Natural killer cell (primary cell): ENCODE data around the gene UBE2C. TPM values are rescaled to one million over a fixed set of nuclear protein-coding genes. Genes with fewer than 3 reads are reported as not detected.
A peak's percentile ranks its signal among the peaks of the same experiment; 100 is the strongest.

Experiments used
- ATAC-seq, 3 donors: fragments of 150-1000 bp in 2 of 3; fragments of 200-7000 bp in 1 of 3; cut with Tn5 transposase; 1 replicate in 1 of 3; 2 replicates in 2 of 3; pipeline ENCODE4 v1.10.0; 2021; ENCODE audit warnings: mild to moderate bottlenecking in 2 of 3, moderate library complexity in 2 of 3
- DNase-seq, 2 donors: peaks; one replicate each; pipeline versions ENCODE4 v3.0.0 to v3.0.0-alpha.2; 2013 to 2021; ENCODE audit warnings: mixed read lengths in 1 of 2
- H3K27ac ChIP-seq: one replicate; pipeline ENCODE4 v1.5.1; 2013; ENCODE audit warnings: mild to moderate bottlenecking, low read length
- H3K27me3 ChIP-seq: one replicate; pipeline ENCODE4 v1.6.1; 2013; ENCODE audit warnings: low read length; ENCODE audit not compliant: control insufficient read depth, insufficient read depth
- H3K36me3 ChIP-seq: one replicate; pipeline ENCODE4 v1.6.1; 2013; ENCODE audit warnings: low read length; ENCODE audit not compliant: control insufficient read depth, insufficient read depth
- H3K4me1 ChIP-seq: one replicate; pipeline ENCODE4 v1.6.1; 2013; ENCODE audit warnings: low read length; ENCODE audit not compliant: control insufficient read depth, insufficient read depth
- H3K4me3 ChIP-seq: one replicate; pipeline ENCODE4 v1.5.1; 2013; ENCODE audit warnings: low read length
- H3K9me3 ChIP-seq: one replicate; pipeline ENCODE4 v1.6.1; 2013; ENCODE audit warnings: low read length; ENCODE audit not compliant: control insufficient read depth, insufficient read depth
- H3K27ac Mint-ChIP-seq, 2 donors: one replicate each; pipeline ENCODE4 v1.8.0; 2022; ENCODE audit warnings: mild to moderate bottlenecking in 2 of 2, mixed read lengths in 2 of 2, moderate library complexity in 1 of 2
- H3K27me3 Mint-ChIP-seq, 2 donors: one replicate each; pipeline ENCODE4 v1.8.0; 2022; ENCODE audit warnings: low read depth in 2 of 2, mixed read lengths in 2 of 2
- H3K36me3 Mint-ChIP-seq: one replicate; pipeline ENCODE4 v1.8.0; 2022; ENCODE audit warnings: mixed read lengths
- H3K4me1 Mint-ChIP-seq, 2 donors: one replicate each; pipeline ENCODE4 v1.8.0; 2022; ENCODE audit warnings: mixed read lengths in 2 of 2
- H3K4me3 Mint-ChIP-seq: one replicate; pipeline ENCODE4 v1.8.0; 2022; ENCODE audit warnings: mild to moderate bottlenecking, moderate library complexity, mixed read lengths
- H3K9me3 Mint-ChIP-seq, 2 donors: one replicate each; pipeline ENCODE4 v1.8.0; 2022; ENCODE audit warnings: mixed read lengths in 2 of 2
- CTCF ChIP-seq: fragments of 200-600 bp; IDR thresholded peaks from one replicate; pipeline ENCODE4 v1.8.0; 2022; ENCODE audit warnings: antibody characterized with exemption
- WGBS: methylation state at CpG from one replicate; pipeline ENCODE4 v1.1.7; 2013; ENCODE audit warnings: missing lambda C conversion rate; ENCODE audit not compliant: insufficient coverage; 5-methylcytosine and 5-hydroxymethylcytosine counted together
- intact Hi-C: fragments of 100-400 bp; cut with micrococcal nuclease; formaldehyde crosslinking; loops from one replicate; pipeline ENCODE4 v1.14.2; 2022
- total RNA-seq, 4 donors: library from RNA; stranded (reverse); fragments of 120-200 nt in 1 of 4; gene quantifications; one replicate each; pipeline versions ENCODE4 v1.2.3 to v1.2.4, GENCODE V29; 2013 to 2022

Gene UBE2C
- total RNA-seq, 3 donors from 2014 or later (not counting 1 experiment from before 2014, with no cell fraction given): 0.54 to 3.2 TPM; not detected in 1

- no peaks in the 10 kb centered on the region for H3K36me3 ChIP-seq
- Mint-ChIP-seq H3K27ac (peak overlapping the region in 1 of 2 donors; percentile 53), H3K4me3 (peak overlapping the region; percentile 96), H3K36me3 (no peaks in the 10 kb centered on the region), H3K4me1 (peaks cover 7 to 12% of the 10 kb centered on the region in 2 donors), H3K9me3 (no peaks in the 10 kb centered on the region), H3K27me3 (peaks cover 0 to 5% of the 10 kb centered on the region in 2 donors)
- no peak overlapping the region for H3K27ac ChIP-seq
- ATAC-seq (peak; percentile 61 to 77 (median 72)), DNase-seq (peak; percentile 25 to 60)
- H3K4me1 ChIP-seq: peaks cover 20% of the 10 kb centered on the region
- TF ChIP-seq CTCF: no peak
- WGBS: 11% methylated on average over 71 of the region's 71 CpGs
- H3K9me3 ChIP-seq: no peaks in the 10 kb centered on the region
- no peaks in the 10 kb centered on the region for H3K27me3 ChIP-seq
- peak overlapping the region; percentile 53 for H3K4me3 ChIP-seq
- intact Hi-C loops: no loop called here
Measured at GRCh38 chr20:45833883-45834796, 21.7 kb downstream of the UBE2C start.

- Histone ChIP-seq H3K9me3 (no peaks in the 10 kb centered on the region), H3K27ac (no peak overlapping the region), H3K27me3 (no peaks in the 10 kb centered on the region), H3K4me1 (peaks cover 20% of the 10 kb centered on the region), H3K36me3 (no peaks in the 10 kb centered on the region), H3K4me3 (no peak overlapping the region)
- ATAC-seq (no peak), DNase-seq (no peak)
- no peak for TF ChIP-seq CTCF
- H3K9me3 Mint-ChIP-seq: no peaks in the 10 kb centered on the region
- H3K36me3 Mint-ChIP-seq: no peaks in the 10 kb centered on the region
- H3K4me1 Mint-ChIP-seq: peaks cover 7 to 12% of the 10 kb centered on the region in 2 donors
- 95% methylated on average over 14 of the region's 14 CpGs for WGBS
- peaks cover 0 to 5% of the 10 kb centered on the region in 2 donors for H3K27me3 Mint-ChIP-seq
- H3K4me3 Mint-ChIP-seq: peak overlapping the region; percentile 74
- intact Hi-C loops: no loop called here
- H3K27ac Mint-ChIP-seq: no peak overlapping the region
Measured at GRCh38 chr20:45834797-45835161, 22.3 kb downstream of the UBE2C start.

GRCh38 chr20:45835329-45835765 lies 22.9 kb downstream of the UBE2C start:
- Mint-ChIP-seq H3K27me3 (peaks cover 0 to 3% of the 10 kb centered on the region in 2 donors), H3K27ac (no peak overlapping the region), H3K4me1 (peaks cover 7 to 12% of the 10 kb centered on the region in 2 donors), H3K4me3 (peak overlapping the region; percentile 74), H3K9me3 (no peaks in the 10 kb centered on the region), H3K36me3 (no peaks in the 10 kb centered on the region)
- Histone ChIP-seq H3K4me3 (no peak overlapping the region), H3K27me3 (no peaks in the 10 kb centered on the region), H3K36me3 (no peaks in the 10 kb centered on the region), H3K4me1 (peaks cover 20% of the 10 kb centered on the region), H3K27ac (no peak overlapping the region), H3K9me3 (no peaks in the 10 kb centered on the region)
- intact Hi-C loops: no loop called here
- 86% methylated on average over 3 of the region's 3 CpGs for WGBS
- ATAC-seq: no peak
- DNase-seq: no peak
- no peak for TF ChIP-seq CTCF
